GM19328 (cell line): Measurements from ENCODE around the gene DEF6.

ENCODE experiments used
- ATAC-seq: cut with Tn5 transposase; IDR thresholded peaks from one replicate; pipeline ENCODE4 v1.9.1; 2021; ENCODE audit warnings: mild to moderate bottlenecking, moderate library complexity; ENCODE audit not compliant: unreplicated experiment

The DEF6 gene

GRCh38 chr6:35370124-35370741 is 72.6 kb downstream of the DEF6 start:
- ATAC-seq, result no peak

- ATAC-seq, result no peak
Measured at GRCh38 chr6:35370785-35371493, 73.3 kb downstream of the DEF6 start.
